ENCODE results near the gene KCNK1.

- TF ChIP-seq YY1 (IDR thresholded peaks at IDR 0.05; ENCODE audit: insufficient read depth, insufficient read length), result no peak
- no peak for TF ChIP-seq ZNF274 (IDR thresholded peaks at IDR 0.05; ENCODE audit: low read depth, low read length)
- no peak for TF ChIP-seq SUZ12 (IDR thresholded peaks at IDR 0.05; ENCODE audit: extremely low read depth, insufficient read depth, insufficient read length)
These were observed 50.3 kb downstream of the KCNK1 start for GRCh38 chr1:233664253-233664652.
